ENCODE measurements around the gene FBXW8. TPM values are rescaled to one million over a fixed set of nuclear protein-coding genes. Genes with fewer than 3 reads are reported as not detected.

Gene FBXW8
- total and polyA plus RNA-seq, 4 donors = 3.9 to 20.3 (median 12.5) TPM

GRCh38 chr12:116977465-116978380 is 67.0 kb downstream of the FBXW8 start:
- no peaks in the 10 kb centered on the region for H3K27me3 ChIP-seq (ENCODE audit: control insufficient read depth in 3 of 3, insufficient read depth in 3 of 3, low read length in 2 of 3)
- H3K9me3 ChIP-seq (ENCODE audit: control insufficient read depth in 4 of 4, insufficient read depth in 3 of 4, low read length in 3 of 4) = no peaks in the 10 kb centered on the region
- H3K9ac ChIP-seq (ENCODE audit: insufficient read depth in 1 of 2, low read length in 2 of 2) = no peak overlapping the region
- DNase-seq (no peak), ATAC-seq (ENCODE audit: insufficient read depth, low FRiP score) (no peak)
- H3K4me3 ChIP-seq = no peak overlapping the region
- 86 to 91% methylated on average over 13 of the region's 13 CpGs for WGBS, 2 donors
- TF ChIP-seq CTCF (IDR thresholded peaks at IDR 0.05; ENCODE audit: control extremely low read depth, extremely low read depth) = no peak
- no peak overlapping the region for H3K27ac ChIP-seq (ENCODE audit: low read depth in 1 of 2, low read length in 1 of 2)
- H3K36me3 ChIP-seq (ENCODE audit: control insufficient read depth in 4 of 4, insufficient read depth in 4 of 4, low read length in 4 of 4) = peaks cover 2 to 4% (median 3%) of the 10 kb centered on the region in 4 donors
- peaks cover 0 to 5% (median 0%) of the 10 kb centered on the region in 5 donors for H3K4me1 ChIP-seq (ENCODE audit: control insufficient read depth in 5 of 5, insufficient read depth in 5 of 5, low read length in 5 of 5)

- ATAC-seq (ENCODE audit: insufficient read depth, low FRiP score) (no peak), DNase-seq (no peak)
- Histone ChIP-seq H3K4me1 (ENCODE audit: control insufficient read depth in 5 of 5, insufficient read depth in 5 of 5, low read length in 5 of 5) (peaks cover 0 to 15% (median 0%) of the 10 kb centered on the region in 5 donors), H3K36me3 (ENCODE audit: control insufficient read depth in 4 of 4, insufficient read depth in 4 of 4, low read length in 4 of 4) (peaks cover 0 to 4% (median 2%) of the 10 kb centered on the region in 4 donors), H3K4me3 (no peak overlapping the region), H3K9ac (ENCODE audit: insufficient read depth in 1 of 2, low read length in 2 of 2) (no peak overlapping the region), H3K9me3 (ENCODE audit: control insufficient read depth in 4 of 4, insufficient read depth in 3 of 4, low read length in 3 of 4) (no peaks in the 10 kb centered on the region), H3K27ac (ENCODE audit: low read depth in 1 of 2, low read length in 1 of 2) (no peak overlapping the region), H3K27me3 (ENCODE audit: control insufficient read depth in 3 of 3, insufficient read depth in 3 of 3, low read length in 2 of 3) (no peaks in the 10 kb centered on the region)
- WGBS, 2 donors = 91 to 92% methylated on average over 7 of the region's 7 CpGs
- no peak for TF ChIP-seq CTCF (IDR thresholded peaks at IDR 0.05; ENCODE audit: control extremely low read depth, extremely low read depth)
Measured at GRCh38 chr12:116978791-116979508, 68.2 kb downstream of the FBXW8 start.

GRCh38 chr12:116980083-116980482 is 69.3 kb downstream of the FBXW8 start:
- no peak for ATAC-seq (ENCODE audit: insufficient read depth, low FRiP score)
- WGBS, 2 donors = 59 to 82% methylated on average over 1 of the region's 1 CpG
- no peak for TF ChIP-seq CTCF (IDR thresholded peaks at IDR 0.05; ENCODE audit: control extremely low read depth, extremely low read depth)

More at GRCh38 chr12:116980083-116980482, 69.3 kb downstream of the FBXW8 start:
- Histone ChIP-seq H3K27ac (ENCODE audit: low read depth in 1 of 2, low read length in 1 of 2) (no peak overlapping the region), H3K4me3 (no peak overlapping the region), H3K4me1 (ENCODE audit: control insufficient read depth in 5 of 5, insufficient read depth in 5 of 5, low read length in 5 of 5) (peaks cover 0 to 16% (median 0%) of the 10 kb centered on the region in 5 donors), H3K9me3 (ENCODE audit: control insufficient read depth in 4 of 4, insufficient read depth in 3 of 4, low read length in 3 of 4) (no peaks in the 10 kb centered on the region), H3K9ac (ENCODE audit: insufficient read depth in 1 of 2, low read length in 2 of 2) (no peak overlapping the region), H3K36me3 (ENCODE audit: control insufficient read depth in 4 of 4, insufficient read depth in 4 of 4, low read length in 4 of 4) (peaks cover 0 to 4% (median under 1%) of the 10 kb centered on the region in 4 donors), H3K27me3 (ENCODE audit: control insufficient read depth in 3 of 3, insufficient read depth in 3 of 3, low read length in 2 of 3) (no peaks in the 10 kb centered on the region)
- DNase-seq = no peak

Data from lung (tissue), 12 donors.